DND-41 (cell line): ENCODE measurements around the gene SNRNP48.

Experiments used
- ATAC-seq: fragments of 200-7000 bp; cut with Tn5 transposase; 3 replicates; pipeline ENCODE4 v1.9.1; 2021; ENCODE audit warnings: low read depth; ENCODE audit not compliant: insufficient read depth
- DNase-seq: peaks from one replicate; pipeline ENCODE4 v3.0.0-alpha.2; 2020
- H2AFZ ChIP-seq: 2 replicates; pipeline ENCODE4 v1.6.0; 2012; ENCODE audit warnings: low read depth, low read length
- H3K27ac ChIP-seq: 2 replicates; pipeline ENCODE4 v1.5.1; 2012; ENCODE audit warnings: low read length, inconsistent platforms
- H3K27me3 ChIP-seq: fragments of 200-600 bp; sonication (generic); 2 replicates; pipeline ENCODE4 v1.6.0; 2012; ENCODE audit warnings: low read length, mild to moderate bottlenecking, inconsistent platforms; ENCODE audit not compliant: insufficient read depth, poor library complexity
- H3K36me3 ChIP-seq: 2 replicates; pipeline ENCODE4 v1.5.1; 2012; ENCODE audit warnings: low read length, inconsistent platforms; ENCODE audit not compliant: insufficient read depth
- H3K4me1 ChIP-seq: 2 replicates; pipeline ENCODE4 v1.5.1; 2012; ENCODE audit warnings: mild to moderate bottlenecking, low read length; ENCODE audit not compliant: insufficient read depth
- H3K4me2 ChIP-seq: 2 replicates; pipeline ENCODE4 v1.6.0; 2012; ENCODE audit warnings: mild to moderate bottlenecking, moderate library complexity, low read length, inconsistent platforms; ENCODE audit not compliant: insufficient read depth
- H3K4me3 ChIP-seq, 2 experiments: fragments of 200-600 bp in 1 of 2; shearing (Covaris generic) in 1 of 2; 2 replicates each; pipeline ENCODE4 v1.5.1; 2012 to 2016; ENCODE audit warnings: inconsistent platforms in 2 of 2, low read length in 2 of 2, mild to moderate bottlenecking in 2 of 2, low read depth in 1 of 2, moderate library complexity in 1 of 2
- H3K79me2 ChIP-seq: 2 replicates; pipeline ENCODE4 v1.6.0; 2012; ENCODE audit warnings: low read length, inconsistent platforms; ENCODE audit not compliant: insufficient read depth
- H3K9ac ChIP-seq: 2 replicates; pipeline ENCODE4 v1.6.0; 2012; ENCODE audit warnings: low read depth, mild to moderate bottlenecking, inconsistent platforms, low read length, moderate library complexity
- H3K9me3 ChIP-seq: 2 replicates; pipeline ENCODE4 v1.5.1; 2012; ENCODE audit warnings: low read length, moderate library complexity, mild to moderate bottlenecking, inconsistent platforms; ENCODE audit not compliant: insufficient read depth, severe bottlenecking
- H4K20me1 ChIP-seq: 2 replicates; pipeline ENCODE4 v1.6.0; 2012; ENCODE audit warnings: low read length; ENCODE audit not compliant: insufficient read depth
- EZH2 ChIP-seq: IDR thresholded peaks from 3 replicates; pipeline ENCODE4 v1.6.1; 2012; ENCODE audit warnings: borderline replicate concordance, low read depth, mild to moderate bottlenecking, moderate library complexity, low read length, inconsistent platforms; ENCODE audit not compliant: severe bottlenecking
- TF ChIP-seq, protein P1 (sequence below): IDR thresholded peaks from 2 replicates; pipeline ENCODE4 v1.5.1; 2012; ENCODE audit warnings: borderline replicate concordance, low read length, moderate library complexity, mild to moderate bottlenecking; ENCODE audit not compliant: poor library complexity, severe bottlenecking; ENCODE audit errors: extremely low read depth

SNRNP48 gene

DNA sequence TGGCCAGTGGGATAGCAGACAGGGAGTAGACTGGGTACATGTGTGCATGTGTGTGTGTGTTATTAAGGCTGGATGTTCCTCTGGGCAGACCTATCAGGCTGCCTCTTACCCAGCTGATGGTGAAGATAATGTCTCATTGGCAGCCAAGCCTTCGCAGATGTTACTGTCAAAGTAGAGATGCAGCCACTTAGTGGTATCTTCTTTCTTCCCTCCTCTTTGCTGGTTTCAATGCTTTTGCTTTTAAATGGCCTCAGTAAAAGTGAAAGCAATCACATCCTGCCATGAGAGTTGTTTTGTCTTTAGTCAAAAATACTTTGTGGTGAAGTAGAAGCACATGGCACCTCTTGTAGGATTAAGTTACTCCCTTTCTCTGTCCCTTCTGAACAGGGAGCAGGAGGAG is 57.5 kb downstream of the SNRNP48 start:
- Histone ChIP-seq H3K36me3 (no peaks in the 10 kb centered on the region), H3K4me2 (peak overlapping the region; percentile 14; the same call in 1 of the 2 replicates), H3K9me3 (no peaks in the 10 kb centered on the region), H3K27me3 (no peaks in the 10 kb centered on the region), H2AFZ (no peak overlapping the region), H4K20me1 (no peaks in the 10 kb centered on the region), H3K4me3 (no peak overlapping the region), H3K4me1 (peaks cover 10% of the 10 kb centered on the region; the same call in 1 of the 2 replicates), H3K27ac (no peak overlapping the region), H3K79me2 (no peaks in the 10 kb centered on the region), H3K9ac (no peak overlapping the region)
- ATAC-seq (peak; percentile 89), DNase-seq (peak; percentile 20)
- TF ChIP-seq EZH2: no peak
- TF ChIP-seq, protein P1, sequence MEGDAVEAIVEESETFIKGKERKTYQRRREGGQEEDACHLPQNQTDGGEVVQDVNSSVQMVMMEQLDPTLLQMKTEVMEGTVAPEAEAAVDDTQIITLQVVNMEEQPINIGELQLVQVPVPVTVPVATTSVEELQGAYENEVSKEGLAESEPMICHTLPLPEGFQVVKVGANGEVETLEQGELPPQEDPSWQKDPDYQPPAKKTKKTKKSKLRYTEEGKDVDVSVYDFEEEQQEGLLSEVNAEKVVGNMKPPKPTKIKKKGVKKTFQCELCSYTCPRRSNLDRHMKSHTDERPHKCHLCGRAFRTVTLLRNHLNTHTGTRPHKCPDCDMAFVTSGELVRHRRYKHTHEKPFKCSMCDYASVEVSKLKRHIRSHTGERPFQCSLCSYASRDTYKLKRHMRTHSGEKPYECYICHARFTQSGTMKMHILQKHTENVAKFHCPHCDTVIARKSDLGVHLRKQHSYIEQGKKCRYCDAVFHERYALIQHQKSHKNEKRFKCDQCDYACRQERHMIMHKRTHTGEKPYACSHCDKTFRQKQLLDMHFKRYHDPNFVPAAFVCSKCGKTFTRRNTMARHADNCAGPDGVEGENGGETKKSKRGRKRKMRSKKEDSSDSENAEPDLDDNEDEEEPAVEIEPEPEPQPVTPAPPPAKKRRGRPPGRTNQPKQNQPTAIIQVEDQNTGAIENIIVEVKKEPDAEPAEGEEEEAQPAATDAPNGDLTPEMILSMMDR: no peak

- H3K79me2 ChIP-seq: no peaks in the 10 kb centered on the region
- peaks cover 10% of the 10 kb centered on the region; the same call in 1 of the 2 replicates for H3K4me1 ChIP-seq
- no peaks in the 10 kb centered on the region for H3K36me3 ChIP-seq
- H3K4me3 ChIP-seq: no peak overlapping the region
- no peaks in the 10 kb centered on the region for H3K9me3 ChIP-seq
- H3K27me3 ChIP-seq: no peaks in the 10 kb centered on the region
- no peak overlapping the region for H3K27ac ChIP-seq
- H3K9ac ChIP-seq: no peak overlapping the region
- ATAC-seq: no peak
- H3K4me2 ChIP-seq: no peak overlapping the region
- no peaks in the 10 kb centered on the region for H4K20me1 ChIP-seq
- no peak overlapping the region for H2AFZ ChIP-seq
- DNase-seq: no peak
- TF ChIP-seq, protein P1: no peak
- TF ChIP-seq EZH2: no peak
Measured at GRCh38 chr6:7649037-7649810, 59.2 kb downstream of the SNRNP48 start.

DNA sequence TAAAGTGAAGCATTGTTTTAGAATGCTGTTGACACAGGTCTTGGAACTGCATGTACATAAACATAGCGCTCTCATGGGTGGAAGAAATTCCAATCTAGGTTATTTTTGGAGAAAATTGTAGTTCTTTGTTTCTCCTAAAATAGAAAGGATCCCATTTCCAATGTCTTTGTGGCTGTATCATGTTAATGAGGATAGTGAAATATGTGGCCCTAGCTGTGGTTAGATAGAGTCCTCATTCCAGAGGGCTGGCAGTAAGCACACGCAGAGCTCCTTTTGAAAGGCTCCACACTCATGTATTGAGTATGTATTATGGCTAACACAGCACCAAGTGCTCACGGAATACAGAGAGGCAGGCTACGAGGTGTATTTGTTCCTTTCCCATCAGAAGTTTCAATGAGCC is 60.9 kb downstream of the SNRNP48 start:
- Histone ChIP-seq H2AFZ (no peak overlapping the region), H3K4me1 (peaks cover 10% of the 10 kb centered on the region; the same call in 1 of the 2 replicates), H3K36me3 (no peaks in the 10 kb centered on the region)

DNA sequence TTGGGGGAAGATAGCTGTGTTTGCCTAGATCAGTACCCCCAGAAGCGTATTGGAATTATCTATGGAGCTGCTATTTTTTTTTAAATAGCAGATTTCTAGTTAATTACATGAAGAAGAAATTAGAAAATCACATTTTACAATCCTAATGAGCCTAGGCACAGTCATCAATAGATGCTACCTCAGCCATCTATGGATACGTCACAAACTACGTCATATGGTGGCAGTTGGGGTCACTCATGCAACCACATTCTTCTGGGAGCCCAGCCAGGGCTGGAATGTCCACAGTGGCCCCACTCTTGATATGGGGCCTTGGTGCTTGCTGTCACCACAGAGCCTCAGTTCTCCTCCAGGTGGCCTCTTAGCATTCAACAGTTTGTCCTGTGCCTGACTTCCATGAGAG is 63.0 kb downstream of the SNRNP48 start:
- Histone ChIP-seq H3K79me2 (no peaks in the 10 kb centered on the region), H3K4me1 (peaks cover 2% of the 10 kb centered on the region; the same call in 1 of the 2 replicates), H3K27ac (no peak overlapping the region), H4K20me1 (no peaks in the 10 kb centered on the region), H3K4me2 (no peak overlapping the region), H3K27me3 (peaks cover 5% of the 10 kb centered on the region), H2AFZ (no peak overlapping the region), H3K4me3 (no peak overlapping the region), H3K36me3 (no peaks in the 10 kb centered on the region), H3K9me3 (no peaks in the 10 kb centered on the region), H3K9ac (no peak overlapping the region)
- no peak for TF ChIP-seq EZH2
- TF ChIP-seq, protein P1: no peak
- DNase-seq: no peak
- no peak for ATAC-seq

More for the DNA sequence above, 60.9 kb downstream of the SNRNP48 start:
- Histone ChIP-seq H3K27me3 (no peaks in the 10 kb centered on the region), H3K9me3 (no peaks in the 10 kb centered on the region), H3K9ac (no peak overlapping the region), H3K4me3 (no peak overlapping the region), H4K20me1 (no peaks in the 10 kb centered on the region), H3K27ac (no peak overlapping the region), H3K79me2 (no peaks in the 10 kb centered on the region), H3K4me2 (no peak overlapping the region)
- ATAC-seq (no peak), DNase-seq (no peak)
- TF ChIP-seq EZH2: no peak
